K562 (cell line): ENCODE data around the gene BSN. TPM values are rescaled to one million over a fixed set of nuclear protein-coding genes. Genes with fewer than 3 reads are reported as not detected.
A peak's percentile ranks its signal among the peaks of the same experiment; 100 is the strongest.

ENCODE experiments used
- ATAC-seq: fragments of 200-7000 bp; cut with Tn5 transposase; 3 replicates; pipeline ENCODE4 v1.9.1; 2020; ENCODE audit warnings: moderate library complexity
- BruUV-seq: library from RNA; stranded (reverse); fragments of 400-500 nt; replicated peaks from 2 replicates; lab custom pipeline; 2021; lab: Mats Ljungman, UMichigan
- CTCF ChIA-PET: fragments of 300-600 bp; formaldehyde crosslinking; extraction: SDS; loops from one replicate; lab custom pipeline; 2021; ENCODE audit warnings: low intra/inter-chr PET ratio; lab: Yijun Ruan, JAX
- POLR2A ChIA-PET: fragments of 300-600, 350-650 bp; sonication (Branson Sonifier 250); formaldehyde crosslinking; extraction: SDS; loops from one replicate; lab custom pipeline; 2021; ENCODE audit warnings: antibody characterized with exemption, inconsistent platforms; lab: Yijun Ruan, JAX
- DNase-seq, 4 experiments: peaks; one replicate each; pipeline versions ENCODE4 v3.0.0 to v3.0.0-alpha.2; 2011 to 2018; ENCODE audit warnings: low spot score in 3 of 4, mixed read lengths in 3 of 4; ENCODE audit errors: extremely low read depth in 1 of 4
- FAIRE-seq: peaks from 2 replicates; lab custom pipeline; 2011; peaks lifted over from hg19 to GRCh38; lab: Jason Lieb, UNC
- H2AFZ ChIP-seq: 2 replicates; pipeline ENCODE4 v1.6.0; 2011; ENCODE audit warnings: low read depth, low read length, control low read depth, inconsistent platforms
- H3K27ac ChIP-seq: fragments of 200-600 bp; 3 replicates; pipeline ENCODE4 v1.8.0; 2011; ENCODE audit warnings: low read depth, mild to moderate bottlenecking, control low read depth, inconsistent platforms, low read length, moderate library complexity, mixed read lengths; ENCODE audit errors: extremely low read depth
- H3K27me3 ChIP-seq, 2 experiments: fragments of 300-600 bp in 1 of 2; 2 replicates in 1 of 2; 3 replicates in 1 of 2; pipeline versions ENCODE4 v1.6.0 to v1.8.0; 2011; ENCODE audit warnings: inconsistent platforms in 2 of 2, low read length in 2 of 2, mild to moderate bottlenecking in 1 of 2, mixed read lengths in 1 of 2, moderate library complexity in 1 of 2; ENCODE audit not compliant: control insufficient read depth in 2 of 2, insufficient read depth in 2 of 2
- H3K36me3 ChIP-seq: fragments of 300-600 bp; 3 replicates; pipeline ENCODE4 v1.8.0; 2011; ENCODE audit warnings: mild to moderate bottlenecking, low read length, inconsistent platforms; ENCODE audit not compliant: control insufficient read depth, insufficient read depth
- H3K4me1 ChIP-seq, 2 experiments: fragments of 200-600 bp in 1 of 2; replicated peaks in 1 of 2; 2 replicates in 1 of 2; 3 replicates in 1 of 2; pipeline versions ENCODE4 v1.5.1 to v1.8.0; 2011; ENCODE audit warnings: inconsistent platforms in 2 of 2, low read length in 2 of 2, mild to moderate bottlenecking in 1 of 2, mixed read lengths in 1 of 2, moderate library complexity in 1 of 2; ENCODE audit not compliant: control insufficient read depth in 2 of 2, insufficient read depth in 2 of 2
- H3K4me2 ChIP-seq: 2 replicates; pipeline ENCODE4 v1.6.1; 2011; ENCODE audit warnings: low read length, control low read depth, inconsistent platforms, mixed read lengths; ENCODE audit not compliant: insufficient read depth
- H3K4me3 ChIP-seq: fragments of 200-600 bp; sonication (generic), shearing (Covaris generic); 2 replicates; pipeline ENCODE4 v1.5.1; 2016; ENCODE audit warnings: control low read depth, inconsistent platforms
- H3K79me2 ChIP-seq: fragments of 200-600 bp; 3 replicates; pipeline ENCODE4 v1.8.0; 2011; ENCODE audit warnings: low read length, inconsistent platforms; ENCODE audit not compliant: control insufficient read depth, insufficient read depth
- H3K9ac ChIP-seq, 2 experiments: 2 replicates each; pipeline versions ENCODE4 v1.6.0 to v1.6.1; 2011; ENCODE audit warnings: low read depth in 2 of 2, low read length in 2 of 2, control low read depth in 1 of 2, inconsistent platforms in 1 of 2, mild to moderate bottlenecking in 1 of 2, mixed read lengths in 1 of 2; ENCODE audit not compliant: insufficient read depth in 1 of 2
- H3K9me1 ChIP-seq: one replicate; pipeline ENCODE4 v1.6.0; 2011; ENCODE audit warnings: inconsistent platforms, mild to moderate bottlenecking, low read length, moderate library complexity; ENCODE audit not compliant: control insufficient read depth, insufficient read depth
- H3K9me3 ChIP-seq: replicated peaks from 2 replicates; pipeline ENCODE4 v1.5.1; 2011; ENCODE audit warnings: low read depth, low read length, inconsistent platforms; ENCODE audit not compliant: control insufficient read depth, insufficient read depth
- H4K20me1 ChIP-seq: replicated peaks from 2 replicates; pipeline ENCODE4 v1.6.1; 2011; ENCODE audit warnings: low read length, inconsistent platforms, mixed read lengths; ENCODE audit not compliant: control insufficient read depth, insufficient read depth
- CHD1 ChIP-seq: fragments of 200-600 bp; sonication (generic); IDR thresholded peaks from one replicate; pipeline ENCODE4 v1.6.1; 2012; ENCODE audit warnings: mild to moderate bottlenecking, moderate library complexity, low read length, inconsistent platforms
- CUX1 ChIP-seq: fragments of 200-800 bp; sonication (Bioruptor generic); IDR thresholded peaks from 2 replicates; pipeline ENCODE4 v1.6.1; 2016; ENCODE audit warnings: missing genetic modification characterization, missing compliant biosample characterization
- DACH1 ChIP-seq: fragments of 450-650 bp; IDR thresholded peaks from 2 replicates; pipeline ENCODE4 v1.6.1; 2018; ENCODE audit not compliant: partially characterized antibody
- ETS1 ChIP-seq: conservative IDR thresholded peaks from 2 replicates; pipeline ENCODE4 v1.6.1; 2011; ENCODE audit warnings: low read depth, mild to moderate bottlenecking, low read length; ENCODE audit not compliant: control insufficient read depth
- EWSR1 ChIP-seq: fragments of 450-650 bp; IDR thresholded peaks from 2 replicates; pipeline ENCODE4 v1.6.1; 2018; ENCODE audit warnings: borderline replicate concordance, mild to moderate bottlenecking, low read depth, moderate library complexity; ENCODE audit not compliant: partially characterized antibody
- HCFC1 ChIP-seq: IDR thresholded peaks from 2 replicates; pipeline ENCODE4 v1.6.1; 2012; ENCODE audit warnings: low read depth, low read length, improper control_type of control experiment
- MXD1 ChIP-seq: fragments of 250-450 bp; sonication (Bioruptor Pico); IDR thresholded peaks from 2 replicates; pipeline ENCODE4 v1.8.0; 2021; ENCODE audit warnings: borderline replicate concordance, mild to moderate bottlenecking, moderate library complexity; ENCODE audit not compliant: poor library complexity, severe bottlenecking
- PCBP1 ChIP-seq: fragments of 200-400 bp; formaldehyde crosslinking; IDR thresholded peaks from 2 replicates; pipeline ENCODE4 v1.6.1; 2018; ENCODE audit warnings: mild to moderate bottlenecking, low read depth, low read length; ENCODE audit not compliant: poor library complexity, severe bottlenecking
- PHB ChIP-seq: fragments of 250-450 bp; sonication (Bioruptor Pico); IDR thresholded peaks from 2 replicates; pipeline ENCODE4 v1.5.0; 2021
- POLR2G ChIP-seq: fragments of 200-400 bp; formaldehyde crosslinking; IDR thresholded peaks from 2 replicates; pipeline ENCODE4 v1.6.1; 2017; ENCODE audit warnings: low read depth, mild to moderate bottlenecking, antibody characterized with exemption, low read length, moderate library complexity
- SFPQ ChIP-seq: fragments of 200-400 bp; formaldehyde crosslinking; IDR thresholded peaks from 2 replicates; pipeline ENCODE4 v1.6.1; 2017; ENCODE audit warnings: mild to moderate bottlenecking, low read depth, low read length, moderate library complexity
- WGBS: fragments of 100-300 bp; shearing (Covaris generic); methylation state at CpG from one replicate; pipeline ENCODE4 v1.1.6; 2016; ENCODE audit warnings: low coverage, mixed read lengths; ENCODE audit not compliant: insufficient coverage; ENCODE audit errors: missing lambda C conversion rate; 5-methylcytosine and 5-hydroxymethylcytosine counted together
- in situ Hi-C: fragments of 300-500 bp; cut with MboI; formaldehyde crosslinking; loops from 4 replicates; pipeline ENCODE4 v1.15.0; 2018; ENCODE audit warnings: inconsistent platforms, mixed read lengths
- intact Hi-C: fragments of 100-400 bp; cut with micrococcal nuclease; formaldehyde crosslinking; loops from 2 replicates; pipeline ENCODE4 v1.14.2; 2022
- polyA plus RNA-seq, 8 experiments: library from polyadenylated mRNA; depleted of rRNA in 4 of 8; stranded (reverse) in 5 of 8; unstranded in 3 of 8; fragments of >200 nt; fragmentation: Nextera tagmentation in 2 of 8; fragmentation: Illumina TruSeq in 1 of 8; extraction: Ambion mirVana in 2 of 8; extraction: Trizol in 1 of 8; gene quantifications; 2 replicates each; pipeline versions ENCODE4 v1.2.1 to v1.2.3, GENCODE V29; 2011 to 2014; ENCODE audit warnings: inconsistent platforms in 1 of 8, missing spikeins in 1 of 8
- total RNA-seq, 7 experiments: library from RNA; depleted of rRNA in 6 of 7; stranded (reverse); fragments of >200 nt in 6 of 7; fragmentation: Illumina TruSeq in 2 of 7; extraction: Trizol in 2 of 7; gene quantifications; 2 replicates each; pipeline versions ENCODE4 v1.2.1 to v1.2.3, GENCODE V29; 2011 to 2021; ENCODE audit warnings: low replicate concordance in 1 of 7

The BSN gene
- total and polyA plus RNA-seq, 9 of the 15 experiments (the other 6 are each of a cell fraction or from before 2014, with no cell fraction given): 0.03 to 1.5 (median 0.29) TPM

- TF ChIP-seq CUX1: no peak
- TF ChIP-seq EWSR1: no peak
- TF ChIP-seq HCFC1: no peak
- no peak for TF ChIP-seq MXD1
Measured at GRCh38 chr3:49626101-49626581, 71.9 kb downstream of the BSN start (continued).

GRCh38 chr3:49626796-49627195 is 72.5 kb downstream of the BSN start:
- Histone ChIP-seq H3K4me3 (no peak overlapping the region), H3K4me1 (no peaks in the 10 kb centered on the region), H3K9me1 (no peaks in the 10 kb centered on the region), H3K27ac (no peak overlapping the region), H3K36me3 (no peaks in the 10 kb centered on the region), H3K9me3 (no peaks in the 10 kb centered on the region), H3K79me2 (no peaks in the 10 kb centered on the region), H3K9ac (0 out of 4 replicates have a peak overlapping the region, but pooled peaks of 1 of the 2 experiments have one; percentile 16), H4K20me1 (no peaks in the 10 kb centered on the region), H3K27me3 (no peaks in the 10 kb centered on the region), H2AFZ (no peak overlapping the region), H3K4me2 (no peak overlapping the region)
- DNase-seq (no peak), ATAC-seq (no peak), FAIRE-seq (no peak)
- in situ Hi-C loops (no loop called here), intact Hi-C loops (no loop called here)
- 11% methylated on average over 1 of the region's 1 CpG for WGBS
- ChIA-PET CTCF (no interaction called here), POLR2A (no interaction called here)
- no TSS peak for BruUV-seq
- TF ChIP-seq CHD1 (no peak), SFPQ (no peak), PCBP1 (no peak), POLR2G (no peak), DACH1 (no peak), PHB (no peak), ETS1 (no peak)
